ENCODE data around the gene FBP2.

GRCh38 chr9:94602666-94603065 is 9.0 kb upstream of the FBP2 start:
- TF ChIP-seq CTCF (IDR thresholded peaks at IDR 0.05), result no peak
- TF ChIP-seq EZH2 (IDR thresholded peaks at IDR 0.05; ENCODE audit: borderline replicate concordance, insufficient read depth, low read depth, low read length, poor library complexity, severe bottlenecking), result no peak

Data from B cell (primary cell).